ENCODE results near the gene HBB. TPM values are rescaled to one million over a fixed set of nuclear protein-coding genes. Genes with fewer than 3 reads are reported as not detected.

The HBB gene
- total RNA-seq, 2 donors from 2014 or later = 10.2 to 257 TPM

- no peak overlapping the region for H3K27ac ChIP-seq
- no peak for TF ChIP-seq CTCF (IDR thresholded peaks at IDR 0.05)
- no peaks in the 10 kb centered on the region for H3K9me3 ChIP-seq
- H3K4me1 ChIP-seq (ENCODE audit: control insufficient read depth in 1 of 2, low read depth in 2 of 2) = no peaks in the 10 kb centered on the region
- H3K27me3 ChIP-seq (replicated peaks; ENCODE audit: insufficient read depth) = no peaks in the 10 kb centered on the region
- ATAC-seq (ENCODE audit: insufficient number of reproducible peaks, low FRiP score, low read depth) = no peak
- H3K36me3 ChIP-seq = no peaks in the 10 kb centered on the region
- no peak for DNase-seq (ENCODE audit: low spot score)
- H3K4me3 ChIP-seq = no peak overlapping the region
These were observed 48.6 kb downstream of the HBB start for GRCh38 chr11:5178046-5178837.

Other genes with a start within 250 kb of the HBB start
- gene OR51L1, start 232.2 kb downstream of the HBB start, total RNA-seq = not detected
- gene OR52J3, start 180.5 kb downstream of the HBB start, total RNA-seq = not detected
- not detected for gene OR52E2, start 167.4 kb downstream of the HBB start, total RNA-seq
- not detected for gene OR52E1, start 157.5 kb downstream of the HBB start, total RNA-seq
- not detected for gene OR52A5, start 88.7 kb downstream of the HBB start, total RNA-seq
- not detected for gene OR52A1, start 72.3 kb downstream of the HBB start, total RNA-seq
- gene OR51V1, start 26.4 kb downstream of the HBB start, total RNA-seq = not detected
- gene HBD, start 7.4 kb upstream of the HBB start, total RNA-seq = not detected
- not detected for gene HBG1, start 22.8 kb upstream of the HBB start, total RNA-seq
- gene HBG2, start 27.7 kb upstream of the HBB start, total RNA-seq = not detected
- gene HBE1, start 42.9 kb upstream of the HBB start, total RNA-seq = not detected
- gene OR51B4, start 74.9 kb upstream of the HBB start, total RNA-seq = not detected
- not detected for gene OR51B2, start 97.2 kb upstream of the HBB start, total RNA-seq
- gene OR51B5, start 116.5 kb upstream of the HBB start, total RNA-seq = 1 to 10 TPM in 1 of 2 donors, under 1 TPM in 1; 0.49 to 4.2 TPM
- not detected for gene OR51B6, start 124.4 kb upstream of the HBB start, total RNA-seq
- gene OR51M1, start 156.7 kb upstream of the HBB start, total RNA-seq = not detected
- not detected for gene OR51Q1, start 195.0 kb upstream of the HBB start, total RNA-seq
- gene OR51I1, start 214.4 kb upstream of the HBB start, total RNA-seq = not detected
- not detected for gene OR51I2, start 222.3 kb upstream of the HBB start, total RNA-seq

All from thoracic aorta (tissue), 2 donors.